Stimulated activated CD4-positive, alpha-beta T cell treated with anti-CD3 and anti-CD28 coated beads, Interleukin-4, amount 100 ng/mL, for 24 hours (primary cell): ENCODE data around the gene UFC1.
"Not testable (repeated sequence)": the region's sequence is repeated elsewhere in the genome, so short reads cannot be mapped to it uniquely, and the experiment has no call there.

ENCODE experiments used
- DNase-seq: peaks from one replicate; pipeline ENCODE4 v3.0.0-alpha.2; 2020

UFC1 gene

DNA sequence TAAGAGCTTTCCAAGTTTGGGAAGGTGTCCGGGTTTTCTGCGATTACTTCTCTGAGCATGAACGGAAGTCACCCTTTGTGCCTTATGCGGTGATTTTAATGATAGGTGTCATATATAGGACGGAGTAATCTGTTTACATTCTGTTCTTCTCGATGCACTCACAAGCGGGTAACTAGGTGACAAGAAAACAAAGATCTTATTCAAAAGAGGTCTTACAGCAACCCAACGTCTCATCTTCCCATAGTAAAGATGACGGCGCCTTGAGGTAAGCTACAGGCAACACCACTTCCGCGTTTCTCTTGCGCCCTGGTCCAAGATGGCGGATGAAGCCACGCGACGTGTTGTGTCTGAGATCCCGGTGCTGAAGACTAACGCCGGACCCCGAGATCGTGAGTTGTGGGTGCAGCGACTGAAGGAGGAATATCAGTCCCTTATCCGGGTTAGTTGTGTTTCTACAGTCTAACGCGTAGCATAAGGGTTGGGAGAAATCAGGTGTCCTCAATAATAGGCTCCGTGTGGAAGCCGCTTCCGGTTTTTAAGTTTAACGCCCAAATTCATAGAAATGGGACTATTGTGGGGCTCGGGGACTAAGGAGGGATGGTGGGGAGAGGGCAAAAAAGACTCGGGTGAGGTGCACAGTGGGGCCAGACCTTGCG lies at the start of gene UFC1:
Gene UFC1 (plus strand): TSS at position 297 of the 656 bp plus-strand sequence. CDS start 20 bp downstream, at position 317.
- DNase-seq: peak; percentile 85

DNA sequence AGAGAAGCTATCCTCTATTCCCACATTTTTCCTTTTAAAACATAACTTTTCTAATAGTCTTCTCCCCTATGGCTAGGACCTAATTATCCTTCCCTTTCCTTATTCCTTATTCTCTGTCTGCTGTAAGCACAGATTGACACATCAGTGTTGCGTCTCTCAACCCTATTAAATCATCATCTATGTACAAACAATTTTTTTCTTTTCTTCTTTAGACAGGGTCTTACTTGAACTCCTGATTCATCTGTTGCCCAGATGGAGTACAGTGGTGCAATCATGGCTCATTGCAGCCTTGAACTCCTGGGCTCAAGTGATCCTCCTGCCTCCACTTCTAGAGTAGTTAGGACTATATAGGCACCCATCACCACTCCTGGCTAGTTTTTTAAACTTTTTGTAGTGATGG lies 47.3 kb upstream of the UFC1 start:
- DNase-seq: no peak

DNA sequence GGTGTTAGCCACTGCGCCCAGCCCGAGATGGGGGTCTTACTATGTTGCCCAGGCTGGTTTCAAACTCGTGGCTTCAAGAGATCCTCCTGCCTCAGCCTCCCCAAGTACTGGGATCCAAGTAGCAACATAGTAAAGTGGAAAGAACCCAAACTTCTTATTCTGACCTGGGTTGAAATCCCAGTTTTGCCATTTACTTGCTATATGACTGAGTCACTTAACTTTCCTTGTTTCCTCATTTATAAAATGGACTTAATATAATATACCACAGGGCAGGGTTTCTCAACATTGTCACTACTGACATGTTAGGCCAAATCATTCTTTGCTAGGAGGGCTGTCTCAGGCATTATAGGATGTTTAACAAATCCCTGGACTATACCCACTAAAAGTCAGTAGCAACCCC lies 42.7 kb upstream of the UFC1 start:
- DNase-seq: no peak

DNA sequence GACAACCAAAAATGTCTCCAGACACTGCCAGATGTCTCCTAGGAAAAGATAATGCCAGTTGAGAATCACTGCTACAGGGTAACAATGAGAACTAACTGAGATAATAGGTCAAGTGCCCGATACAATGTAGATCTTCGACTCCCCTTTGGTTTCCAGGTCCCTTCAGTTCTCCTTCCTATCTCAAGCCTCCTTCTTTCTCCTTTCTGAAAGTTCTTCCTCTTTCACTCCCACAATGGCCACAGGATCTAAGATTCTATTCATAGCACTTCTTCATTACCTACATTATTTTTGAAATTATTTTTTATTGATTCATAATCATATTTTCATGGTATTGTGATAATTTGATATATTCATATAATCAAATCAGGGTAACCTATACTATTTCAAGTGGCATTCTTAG lies 42.3 kb upstream of the UFC1 start:
- DNase-seq: no peak

DNA sequence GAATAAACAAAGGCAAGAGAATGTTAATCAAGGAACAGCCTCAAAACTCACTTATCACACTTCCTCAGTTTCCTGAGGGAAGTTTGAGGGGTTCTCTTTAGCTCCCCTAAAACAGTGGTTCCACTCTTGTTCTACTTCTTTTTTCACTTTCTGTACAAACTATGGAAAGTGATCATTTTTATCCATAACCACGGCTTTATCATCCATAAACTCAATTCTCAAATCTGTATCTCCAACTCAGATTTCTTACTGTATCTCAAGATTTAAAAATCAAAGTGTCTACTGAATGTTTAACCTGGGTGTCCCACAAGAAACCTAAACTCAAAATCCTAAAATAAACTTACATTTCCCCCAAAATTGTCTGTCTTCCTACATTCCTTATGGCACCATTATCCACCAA lies 39.9 kb upstream of the UFC1 start:
- DNase-seq: no peak

DNA sequence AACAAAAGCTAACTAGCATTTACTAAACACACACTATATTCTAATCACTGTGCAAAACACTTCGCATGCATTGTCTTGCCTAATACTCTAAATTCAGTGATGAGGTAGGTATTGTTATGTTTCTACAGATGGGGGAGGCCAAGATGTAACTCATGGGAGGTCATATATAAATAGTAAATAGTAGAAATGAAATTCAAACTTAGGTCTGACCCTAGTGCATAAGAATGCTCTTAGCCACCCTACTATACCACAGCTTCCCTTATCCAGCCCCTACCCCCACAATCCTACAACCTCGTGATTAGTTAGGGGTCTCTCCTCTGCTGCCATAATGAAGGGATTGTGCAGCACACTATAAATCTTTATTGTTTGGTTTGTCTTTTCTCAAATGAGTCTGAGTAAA lies 39.2 kb upstream of the UFC1 start:
- DNase-seq: no peak

DNA sequence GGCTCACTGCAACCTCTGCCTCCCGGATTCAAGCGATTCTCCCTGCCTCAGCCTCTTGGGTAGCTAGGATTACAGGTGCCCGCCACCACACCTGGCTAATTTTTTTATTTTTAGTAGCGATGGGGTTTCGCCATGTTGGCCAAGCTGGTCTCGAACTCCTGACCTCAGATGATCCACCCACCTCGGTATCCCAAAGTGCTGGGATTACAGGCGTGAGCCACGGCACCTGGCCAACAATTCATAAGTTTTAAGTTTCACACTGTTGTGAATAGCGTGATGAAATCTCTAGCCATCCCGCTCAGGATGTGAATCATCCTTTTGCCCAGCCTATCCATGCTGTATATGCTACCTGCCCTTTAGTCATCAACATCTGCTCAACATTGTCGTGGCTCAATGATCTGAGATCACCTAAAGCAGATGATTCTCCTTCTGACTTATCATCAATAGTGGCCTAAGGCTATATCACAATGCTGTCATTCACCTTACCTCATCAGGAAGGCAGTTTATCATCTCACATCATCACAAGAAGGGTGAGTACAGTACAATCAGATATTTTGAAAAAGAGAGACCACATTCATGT lies 38.6 kb upstream of the UFC1 start:
- DNase-seq: peak; percentile 46

DNA sequence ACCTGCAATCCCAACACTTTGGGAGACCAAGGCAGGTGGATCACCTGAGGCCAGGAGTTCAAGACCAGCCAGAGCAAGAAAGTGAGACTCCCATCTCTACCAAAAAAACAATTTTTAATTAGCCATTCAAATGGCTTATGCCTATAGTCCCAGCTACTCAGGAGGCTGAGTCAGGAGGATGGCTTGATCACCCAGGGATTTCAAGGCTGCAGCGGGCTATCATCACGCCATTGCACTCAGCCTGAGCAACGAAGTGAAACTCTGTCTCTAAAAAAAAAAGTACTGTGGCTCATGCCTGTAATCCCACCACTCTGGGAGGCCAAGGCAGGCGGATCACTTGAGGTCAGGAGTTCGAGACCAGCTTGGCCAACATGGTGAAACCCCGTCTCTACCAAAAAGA lies 37.8 kb upstream of the UFC1 start:
- not testable (repeated sequence) for DNase-seq

DNA sequence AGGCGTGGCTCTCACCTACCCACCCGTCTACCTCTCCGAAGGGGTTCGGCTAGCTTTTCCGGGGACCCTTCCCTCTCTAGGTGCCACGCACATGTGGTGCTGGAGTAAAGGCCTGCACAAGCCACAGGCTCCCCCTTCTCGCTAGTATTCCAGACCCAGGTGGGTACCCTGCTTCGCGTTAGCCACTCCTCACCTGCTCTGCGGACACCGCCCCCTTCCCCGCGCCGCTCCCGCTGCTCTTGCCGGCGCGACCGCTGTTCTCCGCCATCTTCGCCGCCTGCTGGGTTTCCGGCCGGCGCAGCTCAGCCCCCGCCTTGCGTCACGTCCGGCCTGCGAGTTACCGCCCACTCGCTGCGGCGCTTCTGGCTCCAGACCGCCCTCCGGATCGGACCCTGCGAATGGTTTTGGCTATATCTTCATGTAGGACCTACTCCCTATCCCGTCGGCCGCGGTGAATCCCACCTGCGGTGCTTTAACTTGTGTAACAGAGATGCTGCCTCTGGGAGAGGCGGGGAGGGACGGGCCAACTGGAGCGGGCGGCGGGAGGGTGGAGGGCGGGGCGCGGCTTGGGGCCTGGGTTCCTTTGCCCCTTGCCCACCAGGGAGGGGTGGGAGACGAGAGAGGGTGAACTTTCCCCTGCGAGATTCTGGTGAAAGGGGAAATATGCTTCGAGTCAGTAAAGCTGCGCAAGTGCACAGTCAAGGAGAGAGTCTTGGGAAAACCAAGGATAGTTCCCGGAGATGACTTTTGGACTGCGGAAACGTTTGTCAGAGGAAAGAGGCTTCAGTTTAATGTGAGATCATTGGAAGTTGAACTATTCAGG lies 35.8 kb upstream of the UFC1 start, which contains the start of the genes NIT1 and PFDN2:
Gene NIT1 (plus strand): TSS at position 347 of the 823 bp plus-strand sequence. CDS start 72 bp downstream, at position 419.
Gene PFDN2 (minus strand): TSS at position 279 of the 823 bp plus-strand sequence. CDS start 11 bp downstream, at position 268.
- peak; percentile 86 for DNase-seq

DNA sequence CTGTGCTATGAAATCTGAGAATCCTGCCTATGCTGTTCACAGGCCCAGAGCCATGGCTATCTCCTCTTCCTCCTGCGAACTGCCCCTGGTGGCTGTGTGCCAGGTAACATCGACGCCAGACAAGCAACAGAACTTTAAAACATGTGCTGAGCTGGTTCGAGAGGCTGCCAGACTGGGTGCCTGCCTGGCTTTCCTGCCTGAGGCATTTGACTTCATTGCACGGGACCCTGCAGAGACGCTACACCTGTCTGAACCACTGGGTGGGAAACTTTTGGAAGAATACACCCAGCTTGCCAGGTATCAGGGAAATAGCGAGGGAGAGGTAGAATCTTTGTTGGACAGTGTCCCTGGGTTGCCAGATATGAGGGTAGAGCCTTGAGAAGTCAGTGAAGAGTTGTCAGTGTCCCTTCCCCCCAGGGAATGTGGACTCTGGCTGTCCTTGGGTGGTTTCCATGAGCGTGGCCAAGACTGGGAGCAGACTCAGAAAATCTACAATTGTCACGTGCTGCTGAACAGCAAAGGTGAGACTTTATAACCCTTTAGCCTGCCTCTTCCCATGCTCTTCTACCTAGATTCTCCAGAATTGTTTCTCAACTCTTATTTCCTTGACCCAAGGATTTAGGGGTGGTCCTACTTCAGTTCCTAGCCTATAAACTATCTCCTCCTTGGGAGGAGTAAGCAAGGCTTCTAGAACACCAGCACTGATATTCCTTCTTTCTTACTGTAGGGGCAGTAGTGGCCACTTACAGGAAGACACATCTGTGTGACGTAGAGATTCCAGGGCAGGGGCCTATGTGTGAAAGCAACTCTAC lies 34.5 kb upstream of the UFC1 start:
- DNase-seq: peak; percentile 82

DNA sequence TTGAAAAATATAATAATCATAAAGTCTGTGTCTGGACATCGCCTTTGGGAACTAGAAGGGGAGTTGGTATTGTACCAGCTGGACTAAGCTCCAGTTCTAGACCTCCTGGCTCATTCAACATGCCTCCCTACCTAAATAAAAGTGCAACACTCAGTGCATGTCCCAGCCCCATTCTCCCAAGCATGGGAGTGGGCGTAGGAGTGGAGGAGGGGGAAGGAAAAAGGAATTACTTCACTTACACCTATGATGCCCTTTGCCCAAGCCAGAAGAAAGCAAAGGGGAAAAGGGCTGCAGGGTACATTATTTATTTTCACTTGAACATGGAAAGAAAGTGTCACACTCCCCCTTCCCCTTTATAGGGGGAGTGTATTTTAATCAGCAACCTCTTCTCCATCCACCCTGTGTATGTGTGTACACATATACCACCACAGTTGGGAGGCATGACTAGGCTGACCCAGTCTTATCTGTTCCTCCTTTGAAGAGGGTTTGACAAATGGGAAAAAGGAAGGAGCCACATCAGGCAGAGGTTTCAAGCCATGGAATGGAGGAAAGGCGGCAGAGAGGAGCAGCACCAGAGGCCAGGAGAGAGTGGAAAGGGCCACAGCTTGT lies 32.6 kb upstream of the UFC1 start:
- DNase-seq: no peak

DNA sequence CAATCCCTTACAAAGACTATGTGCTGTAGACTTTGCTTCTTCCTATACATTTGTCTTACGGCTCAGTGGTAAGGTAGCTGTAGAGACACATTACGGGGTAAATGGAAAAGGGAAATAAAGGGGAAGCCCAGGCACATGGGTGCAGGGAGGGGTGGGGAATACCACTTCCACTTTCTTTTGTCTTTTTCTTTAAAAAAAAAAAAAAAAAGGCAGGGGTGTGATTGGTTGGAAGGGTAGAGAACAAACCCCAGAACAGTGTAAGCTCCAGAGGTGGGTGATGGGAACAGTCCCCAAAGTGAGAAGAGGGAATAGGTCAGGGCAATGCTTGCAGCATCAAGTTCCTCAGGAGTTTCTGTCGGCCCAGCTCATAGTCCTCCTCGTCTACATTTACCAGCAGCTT lies 31.9 kb upstream of the UFC1 start:
- no peak for DNase-seq

DNA sequence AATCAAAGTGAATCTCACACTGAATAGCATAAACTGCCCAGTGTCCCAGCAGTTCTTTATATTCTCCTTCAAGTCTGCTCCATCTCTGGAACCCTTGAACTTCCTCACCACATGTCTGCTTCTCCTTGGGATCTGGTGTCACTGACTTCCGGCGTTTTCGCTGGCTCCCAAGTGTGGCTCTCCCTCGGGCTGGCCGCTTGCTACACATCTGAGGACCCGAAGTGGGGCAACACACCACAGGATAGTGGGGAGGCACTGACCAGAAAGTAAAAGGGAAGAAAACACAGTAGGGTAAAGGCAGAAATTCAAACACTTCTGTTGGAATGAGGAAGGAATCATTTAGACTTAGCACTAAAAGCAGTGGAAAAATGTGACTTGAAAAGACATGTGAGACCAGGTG lies 30.8 kb upstream of the UFC1 start:
- DNase-seq: no peak

DNA sequence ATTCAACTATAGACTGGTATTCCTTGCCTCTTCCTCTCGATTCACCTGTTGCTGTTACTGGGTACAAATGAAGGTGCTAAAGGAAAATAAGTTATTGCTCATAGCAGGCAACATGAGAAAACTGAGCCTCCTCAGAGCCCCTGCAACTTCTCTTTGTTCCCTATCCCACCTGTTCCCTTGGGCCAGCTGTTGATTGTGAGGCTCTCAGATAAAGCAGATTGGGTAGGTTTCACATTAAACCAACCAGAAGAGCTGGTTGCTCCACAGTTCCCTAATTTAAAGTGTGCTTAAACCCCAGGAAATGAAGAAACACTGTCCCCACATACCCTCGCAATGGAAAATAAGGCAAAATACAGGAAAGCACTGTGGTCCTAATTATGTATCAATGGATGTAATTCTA lies 26.1 kb upstream of the UFC1 start:
- no peak for DNase-seq

DNA sequence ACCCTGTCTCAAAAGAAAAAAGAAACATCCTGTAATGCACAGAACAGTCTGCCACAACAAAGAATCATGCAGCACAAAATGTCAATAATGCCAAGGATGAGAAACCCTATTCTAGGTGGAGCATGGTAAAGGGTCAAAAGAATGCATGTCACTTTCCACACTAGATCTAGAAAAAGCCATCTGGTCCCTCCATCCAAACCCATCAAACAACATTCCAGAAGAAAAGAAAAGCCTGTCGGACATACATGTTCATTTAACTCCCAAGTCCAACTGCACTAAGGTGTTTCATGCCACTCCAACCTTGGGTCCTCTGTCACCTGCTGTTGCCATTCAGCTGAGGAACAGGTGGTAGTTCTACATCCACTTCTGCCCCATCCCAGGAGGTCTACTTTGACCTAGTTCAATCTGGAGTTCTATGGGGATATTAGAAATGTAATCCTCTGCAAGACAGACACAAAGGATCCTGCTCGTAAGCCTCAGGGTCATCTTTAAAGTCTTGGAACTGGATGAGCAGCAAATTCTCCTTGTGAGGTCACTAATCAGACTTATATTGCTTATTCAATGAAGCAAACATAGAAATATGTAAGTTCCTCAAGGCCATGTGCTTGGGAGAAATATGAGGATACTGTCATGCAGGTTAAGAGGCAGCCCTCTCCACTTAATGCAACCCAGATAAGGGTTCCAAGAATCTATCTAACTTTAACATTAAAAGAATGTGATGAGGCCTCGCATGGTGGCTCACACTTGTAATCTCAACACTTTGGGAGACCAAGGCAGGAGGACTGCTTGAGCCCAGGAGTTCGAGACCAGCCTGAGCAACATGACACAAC lies 25.0 kb upstream of the UFC1 start:
- no peak for DNase-seq

DNA sequence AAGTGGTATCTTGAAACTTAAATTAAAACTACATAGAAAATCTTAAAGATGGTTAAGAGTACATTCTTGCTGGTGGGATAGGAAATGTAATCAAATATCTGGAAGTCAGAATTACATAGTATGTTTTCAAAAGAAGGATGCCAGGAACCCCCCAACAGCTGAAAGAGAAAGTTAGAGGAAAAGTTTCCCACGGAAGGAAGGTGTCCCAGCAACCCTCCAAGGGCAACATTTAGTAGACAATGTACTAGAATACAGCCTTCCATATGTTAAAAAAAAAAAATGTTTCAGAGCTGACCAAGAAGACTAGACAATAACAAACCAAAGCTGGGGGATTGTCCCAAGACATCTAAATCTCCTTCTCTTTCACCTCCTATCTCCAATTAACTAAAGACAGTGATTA lies 23.5 kb upstream of the UFC1 start:
- DNase-seq: no peak

DNA sequence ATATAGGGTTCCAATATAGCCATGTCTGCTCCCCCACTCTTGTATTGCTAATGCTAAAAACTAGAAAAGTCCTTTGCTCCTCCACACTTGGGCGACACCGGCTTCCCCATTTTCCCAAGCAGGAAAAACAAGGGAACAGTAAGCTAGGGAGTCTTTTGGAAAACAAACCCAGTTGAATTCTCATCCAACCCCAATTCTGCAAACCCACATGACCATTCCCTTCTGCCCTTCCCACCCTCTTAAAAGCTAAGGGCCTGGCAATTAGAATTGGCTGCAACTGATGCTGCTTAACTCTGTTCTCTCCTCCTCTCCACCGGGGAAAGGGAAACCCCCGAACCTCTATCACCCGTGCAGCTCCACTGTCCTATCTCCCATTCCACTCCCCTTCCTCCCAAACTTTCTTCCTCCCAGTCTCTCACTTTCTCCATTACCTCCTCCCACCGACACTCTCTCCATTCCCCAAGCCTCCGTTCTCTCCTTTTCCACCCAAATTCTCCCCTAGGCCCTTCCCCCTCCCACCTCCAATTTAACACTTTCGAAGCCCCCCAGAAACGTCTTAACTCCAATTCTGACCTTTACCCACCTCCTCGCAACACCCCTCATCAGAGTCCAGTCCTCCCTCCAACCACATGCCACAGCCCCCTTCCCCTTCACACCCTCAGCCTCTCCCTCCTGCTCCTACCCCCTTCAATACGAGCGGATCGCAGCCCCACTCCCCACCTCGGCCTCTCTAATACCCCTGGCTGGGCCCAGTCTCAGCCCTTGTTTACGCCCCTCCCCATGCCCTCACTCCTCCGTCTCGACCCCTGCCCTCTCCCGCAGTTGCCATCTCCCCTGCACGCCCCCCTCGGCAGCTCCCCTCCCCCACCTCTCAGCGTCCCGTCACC lies 22.0 kb upstream of the UFC1 start:
- DNase-seq: no peak

DNA sequence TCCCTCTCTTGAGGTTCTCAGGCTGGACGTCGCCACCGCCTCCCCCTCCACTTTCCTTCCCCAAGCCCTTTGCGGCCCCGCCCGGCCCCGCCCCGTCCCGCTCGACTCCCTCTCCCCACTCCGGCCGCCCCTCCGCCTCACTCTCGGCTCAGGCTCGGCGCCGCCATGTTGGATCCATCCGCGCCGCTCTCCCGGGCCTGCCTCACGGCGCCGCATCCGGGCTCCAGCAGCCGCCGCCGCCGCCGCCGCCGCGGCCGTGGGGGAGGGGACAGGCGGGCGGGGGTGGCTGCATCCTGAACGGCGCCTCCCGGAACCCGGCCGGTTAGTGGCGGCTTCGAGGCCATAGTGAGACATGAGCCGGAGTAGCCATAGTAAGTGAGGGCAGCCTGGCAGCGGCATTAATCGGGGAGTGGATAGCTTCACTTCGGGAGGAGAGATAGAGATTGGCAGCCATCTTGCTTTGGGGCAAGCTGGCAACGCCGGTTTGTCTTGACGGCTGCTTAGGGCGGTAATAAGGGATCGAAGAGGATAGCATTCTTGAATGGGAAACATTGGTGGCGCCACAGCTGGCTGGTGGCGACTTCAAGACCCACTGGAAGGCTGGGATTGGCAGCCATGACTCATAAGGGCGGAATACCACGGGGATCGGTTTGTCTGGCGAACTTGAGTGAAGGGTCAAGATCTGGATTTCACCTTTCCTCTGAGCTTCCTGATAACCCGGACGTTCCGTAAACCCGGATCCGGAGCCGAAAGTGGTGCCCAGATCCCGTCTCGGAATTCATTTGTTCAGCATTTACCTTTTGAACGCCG lies 21.2 kb upstream of the UFC1 start, which contains the start of gene DEDD:
Gene DEDD (minus strand): TSS at position 258 of the 810 bp plus-strand sequence. CDS start 8,205 bp downstream, outside the sequence.
- DNase-seq: peak; percentile 93

DNA sequence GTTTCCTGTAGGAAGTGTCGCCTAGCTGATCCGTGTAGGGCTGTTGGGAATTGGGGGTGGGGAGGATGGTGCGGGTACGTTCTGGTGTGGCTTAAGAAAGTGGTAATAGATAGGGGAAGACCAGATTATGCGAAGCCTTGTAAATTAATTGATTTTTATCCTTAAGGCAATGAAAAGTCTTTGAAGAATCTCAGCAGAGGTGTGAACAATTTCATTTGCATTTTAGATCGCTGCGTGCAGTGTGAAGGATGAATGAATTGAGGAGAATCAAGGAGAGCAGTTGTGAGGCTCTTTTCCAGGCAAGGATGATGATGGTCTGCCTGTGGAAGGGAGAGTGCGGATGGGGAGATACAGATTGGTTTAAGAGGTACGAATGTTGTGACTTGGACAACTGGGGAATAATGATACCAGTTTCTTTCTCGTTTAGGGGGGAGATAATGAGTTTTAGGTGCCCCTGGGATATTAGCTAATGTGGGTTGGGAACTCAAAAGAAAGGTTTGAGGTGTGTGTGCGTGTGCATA lies 20.5 kb upstream of the UFC1 start:
- no peak for DNase-seq
